SK-MEL-5 (cell line): ENCODE results near the gene NCAM1. TPM values are rescaled to one million over a fixed set of nuclear protein-coding genes. Genes with fewer than 3 reads are reported as not detected.

ENCODE experiments used
- DNase-seq: peaks from one replicate; pipeline ENCODE4 v3.0.0-alpha.2; 2016; ENCODE audit warnings: low read depth, low spot score
- in situ Hi-C: cut with HindIII; loops from 2 replicates; pipeline ENCODE4 v1.10.0; 2016; ENCODE audit warnings: low sequenced_read_pairs, high pct_unique_total_duplicates, low pct_unique_long_range_greater_than_20kb
- total RNA-seq: library from RNA; depleted of rRNA; stranded (reverse); fragments of >200 nt; shearing (Covaris generic); gene quantifications from 2 replicates; pipeline ENCODE4 v1.2.3, GENCODE V29; 2014

The NCAM1 gene
- total RNA-seq, 1 experiment from 2014 or later = not detected

GRCh38 chr11:113168354-113169342, 207.4 kb downstream of the NCAM1 start:
- no peak for DNase-seq
- in situ Hi-C loops = no loop called here

- in situ Hi-C loops = no loop called here
- DNase-seq = no peak
Measured at GRCh38 chr11:113172382-113172951, 211.2 kb downstream of the NCAM1 start.

- DNase-seq = no peak
- in situ Hi-C loops = no loop called here
Measured at GRCh38 chr11:113173126-113173525, 211.9 kb downstream of the NCAM1 start.

DNA sequence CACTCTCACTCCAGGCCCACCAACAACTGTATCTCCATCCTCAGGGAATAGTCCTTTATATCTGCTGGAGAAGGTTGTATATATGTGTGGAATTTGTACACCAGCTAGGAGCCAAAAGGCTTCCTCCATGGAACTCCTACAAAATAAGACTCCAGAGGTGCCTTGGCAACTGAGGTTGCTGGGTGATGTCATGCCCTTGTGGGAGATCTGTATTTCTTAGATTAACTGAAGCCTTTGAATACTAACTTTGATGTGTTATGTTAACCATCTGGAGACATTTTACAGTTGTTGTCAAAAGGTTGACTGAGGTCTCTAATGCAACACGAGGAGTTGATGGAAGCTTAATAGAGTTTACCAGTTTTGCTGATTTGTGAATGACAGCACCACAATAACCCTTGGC, 213.7 kb downstream of the NCAM1 start:
- no peak for DNase-seq
- in situ Hi-C loops = no loop called here

GRCh38 chr11:113176599-113177360, 215.6 kb downstream of the NCAM1 start:
- in situ Hi-C loops = no loop called here
- no peak for DNase-seq

DNA sequence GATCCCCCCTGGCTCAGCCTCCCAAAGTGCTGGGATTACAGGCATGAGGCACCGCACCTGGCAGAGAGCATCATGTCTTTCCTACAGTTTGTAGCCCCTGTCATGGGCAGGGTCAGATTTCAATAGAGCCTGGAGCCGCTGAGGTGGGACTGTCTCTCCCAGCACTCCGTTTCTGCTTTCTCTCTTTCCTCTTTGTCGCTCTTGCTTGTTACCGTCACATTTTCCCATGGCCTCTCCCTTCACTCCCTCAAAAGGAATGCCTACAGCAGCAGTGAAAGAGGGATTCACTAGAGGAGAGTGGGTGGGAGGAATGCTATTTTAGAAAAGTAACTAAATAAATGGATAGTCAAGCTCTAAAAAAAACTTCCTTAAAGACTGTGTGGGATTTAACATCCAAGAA, 216.5 kb downstream of the NCAM1 start:
- no peak for DNase-seq
- in situ Hi-C loops = no loop called here

- DNase-seq = no peak
- in situ Hi-C loops = no loop called here
Measured at GRCh38 chr11:113178381-113179070, 217.3 kb downstream of the NCAM1 start.

DNA sequence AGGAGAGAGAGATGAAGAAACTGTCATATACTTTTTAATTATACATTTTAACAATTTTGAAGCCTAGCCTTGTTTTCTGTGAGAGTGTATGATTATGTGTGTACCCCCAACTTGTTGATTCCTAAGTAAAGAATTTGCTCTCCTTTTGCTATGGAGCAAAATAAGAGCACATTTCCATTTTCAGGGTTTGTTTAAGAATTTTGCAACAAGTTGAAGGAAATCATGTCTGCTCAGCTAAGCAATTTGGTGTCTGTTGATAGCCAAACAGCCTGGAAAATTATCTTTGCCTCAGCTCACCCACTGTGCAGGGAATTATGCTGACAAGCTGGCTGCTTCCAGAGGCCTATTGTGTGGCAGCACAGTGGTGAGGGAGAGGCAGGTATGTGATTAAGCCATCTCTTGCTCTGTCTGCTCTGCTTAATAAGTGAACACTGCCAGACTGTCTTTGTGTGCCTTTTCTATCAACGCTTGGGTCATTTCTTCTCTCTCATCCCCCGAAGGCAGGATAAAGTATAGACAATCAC, 218.0 kb downstream of the NCAM1 start:
- in situ Hi-C loops = no loop called here
- DNase-seq = no peak

DNA sequence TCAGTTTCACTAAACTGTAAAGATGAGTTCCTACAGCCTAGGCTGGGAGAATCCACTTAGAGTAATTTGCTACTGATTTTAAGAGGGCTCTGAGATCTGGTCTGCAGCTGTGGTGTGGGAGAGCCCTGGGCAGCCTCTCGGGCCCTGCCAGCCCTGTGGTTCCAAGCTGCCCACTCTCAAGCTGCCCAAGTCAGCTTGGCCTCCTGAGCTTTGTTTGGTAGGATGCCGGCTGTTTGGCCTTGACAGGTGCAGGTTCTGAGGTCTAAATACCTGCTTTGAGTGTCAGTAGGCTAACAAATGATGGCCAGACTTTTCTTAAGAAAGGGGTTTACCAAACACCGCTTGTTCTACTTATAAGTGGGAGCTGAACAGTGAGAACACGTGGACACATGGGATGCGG, 219.9 kb downstream of the NCAM1 start:
- in situ Hi-C loops = no loop called here
- DNase-seq = no peak

DNA sequence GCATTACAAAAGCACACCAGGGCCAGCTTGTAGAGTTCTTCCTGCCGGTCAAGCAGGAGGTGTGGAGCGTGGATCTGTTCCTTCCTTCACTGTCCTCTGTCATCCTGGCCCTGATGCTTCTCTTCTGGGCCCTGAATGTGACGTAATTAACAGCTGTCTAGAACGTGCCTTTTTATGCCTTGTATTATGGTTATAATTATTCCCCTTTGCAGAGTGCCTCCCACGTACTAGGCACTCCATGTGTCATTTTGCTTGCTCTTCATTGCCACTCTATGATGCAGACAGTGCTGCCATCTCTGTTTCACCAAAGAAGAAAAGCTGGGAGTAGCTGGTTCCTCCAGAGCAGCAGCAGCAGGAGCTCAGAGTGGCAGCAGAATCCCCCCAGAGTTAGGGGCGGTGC, 221.1 kb downstream of the NCAM1 start:
- in situ Hi-C loops = no loop called here
- DNase-seq = no peak

GRCh38 chr11:113184498-113184897, 223.3 kb downstream of the NCAM1 start:
- DNase-seq = peak; percentile 3
- in situ Hi-C loops = no loop called here

GRCh38 chr11:113188371-113188834, 227.2 kb downstream of the NCAM1 start:
- no peak for DNase-seq
- in situ Hi-C loops = no loop called here

DNA sequence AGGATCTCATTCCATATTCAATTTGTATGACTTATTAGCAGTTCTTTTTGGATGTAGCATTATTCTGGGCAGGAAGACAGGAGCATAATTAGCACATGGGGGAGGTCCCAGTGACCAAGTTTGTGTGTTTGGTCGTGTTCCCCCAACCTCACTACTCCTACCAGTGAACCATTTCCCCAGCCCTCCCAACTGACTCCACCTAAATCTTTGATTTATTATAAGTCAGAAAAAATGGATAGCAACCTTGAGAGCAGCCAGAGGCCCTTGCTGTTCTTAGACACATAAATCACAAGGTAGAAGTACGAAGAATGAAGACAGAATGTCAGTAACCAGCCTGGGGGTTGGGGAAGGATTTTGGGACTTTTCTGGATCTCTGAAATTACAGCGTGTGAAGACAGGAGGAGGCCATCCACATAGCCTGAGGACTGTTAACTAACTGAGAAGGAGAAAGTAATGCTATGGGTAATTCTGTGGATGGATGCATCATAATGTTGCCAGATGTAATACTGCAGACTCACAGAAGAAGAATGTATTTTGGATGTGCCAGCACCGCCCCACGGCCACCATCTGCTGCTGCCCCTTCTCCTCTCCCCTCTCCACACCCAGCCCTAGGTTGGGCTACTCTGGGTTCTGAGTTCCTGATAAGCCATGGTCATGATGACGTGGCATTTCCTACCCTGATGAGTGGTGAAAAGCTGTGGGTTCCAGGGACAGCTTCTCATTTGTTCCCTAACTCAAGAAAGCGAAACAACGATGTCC, 228.9 kb downstream of the NCAM1 start:
- DNase-seq = no peak
- in situ Hi-C loops = no loop called here

GRCh38 chr11:113192121-113192925, 231.1 kb downstream of the NCAM1 start:
- DNase-seq = no peak
- in situ Hi-C loops = no loop called here

DNA sequence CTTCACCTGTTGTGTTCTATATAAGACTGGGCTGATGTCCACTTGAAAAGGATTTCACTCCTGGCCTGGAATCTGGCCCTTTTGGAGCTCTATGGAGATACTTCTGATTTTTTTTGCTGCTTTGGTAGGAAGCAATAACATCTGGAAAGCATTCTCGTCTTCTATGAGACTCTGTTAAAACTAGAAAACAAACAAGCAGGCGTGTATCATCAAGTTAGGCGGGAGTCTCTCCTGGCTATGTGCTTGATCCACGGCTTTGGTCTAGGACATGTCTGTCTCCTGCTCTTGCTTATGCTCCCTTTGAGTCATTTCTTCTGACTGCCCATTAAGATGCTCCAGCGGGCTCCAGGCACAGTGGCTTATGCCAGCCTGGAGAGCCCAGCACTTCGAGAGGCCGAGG, 231.8 kb downstream of the NCAM1 start:
- no peak for DNase-seq
- in situ Hi-C loops = no loop called here

GRCh38 chr11:113193946-113194345, 232.7 kb downstream of the NCAM1 start:
- no peak for DNase-seq
- in situ Hi-C loops = no loop called here
